NB4 (cell line): ENCODE data around the gene FREY1.

Experiments used
- CTCF ChIP-seq: IDR thresholded peaks from one replicate; pipeline ENCODE4 v1.5.1; 2012; ENCODE audit warnings: low read depth, low read length
- MAX ChIP-seq: IDR thresholded peaks from 2 replicates; pipeline ENCODE4 v1.6.1; 2011; ENCODE audit warnings: low read depth, low read length
- MYC ChIP-seq: IDR thresholded peaks from 2 replicates; pipeline ENCODE4 v1.6.1; 2011; ENCODE audit warnings: low read depth, low read length
- POLR2A ChIP-seq: IDR thresholded peaks from 2 replicates; pipeline ENCODE4 v1.6.1; 2011; ENCODE audit warnings: mild to moderate bottlenecking; ENCODE audit not compliant: insufficient read length; ENCODE audit errors: extremely low read depth

- no peak for TF ChIP-seq CTCF
- TF ChIP-seq POLR2A: no peak
- no peak for TF ChIP-seq MAX
- TF ChIP-seq MYC: no peak
Measured at GRCh38 chr11:45892856-45893255, 14.2 kb downstream of the FREY1 start.
